ENCODE measurements around the gene TRIM27. TPM values are rescaled to one million over a fixed set of nuclear protein-coding genes. Genes with fewer than 3 reads are reported as not detected.

The TRIM27 gene
- polyA plus RNA-seq, 1 donor from 2014 or later: 79.7 TPM

- TF ChIP-seq CTCF (IDR thresholded peaks at IDR 0.05; ENCODE audit: poor library complexity, severe bottlenecking): no peak
- TF ChIP-seq POLR2AphosphoS5 (IDR thresholded peaks at IDR 0.05): no peak
- TF ChIP-seq EZH2 (IDR thresholded peaks at IDR 0.05; ENCODE audit: borderline replicate concordance, insufficient read depth, low read length, poor library complexity, severe bottlenecking): no peak
- TF ChIP-seq SMC3 (conservative IDR thresholded peaks at IDR 0.05; ENCODE audit: poor library complexity): no peak
- TF ChIP-seq MXI1 (conservative IDR thresholded peaks at IDR 0.05; ENCODE audit: poor library complexity, severe bottlenecking): no peak
- TF ChIP-seq, protein P1, sequence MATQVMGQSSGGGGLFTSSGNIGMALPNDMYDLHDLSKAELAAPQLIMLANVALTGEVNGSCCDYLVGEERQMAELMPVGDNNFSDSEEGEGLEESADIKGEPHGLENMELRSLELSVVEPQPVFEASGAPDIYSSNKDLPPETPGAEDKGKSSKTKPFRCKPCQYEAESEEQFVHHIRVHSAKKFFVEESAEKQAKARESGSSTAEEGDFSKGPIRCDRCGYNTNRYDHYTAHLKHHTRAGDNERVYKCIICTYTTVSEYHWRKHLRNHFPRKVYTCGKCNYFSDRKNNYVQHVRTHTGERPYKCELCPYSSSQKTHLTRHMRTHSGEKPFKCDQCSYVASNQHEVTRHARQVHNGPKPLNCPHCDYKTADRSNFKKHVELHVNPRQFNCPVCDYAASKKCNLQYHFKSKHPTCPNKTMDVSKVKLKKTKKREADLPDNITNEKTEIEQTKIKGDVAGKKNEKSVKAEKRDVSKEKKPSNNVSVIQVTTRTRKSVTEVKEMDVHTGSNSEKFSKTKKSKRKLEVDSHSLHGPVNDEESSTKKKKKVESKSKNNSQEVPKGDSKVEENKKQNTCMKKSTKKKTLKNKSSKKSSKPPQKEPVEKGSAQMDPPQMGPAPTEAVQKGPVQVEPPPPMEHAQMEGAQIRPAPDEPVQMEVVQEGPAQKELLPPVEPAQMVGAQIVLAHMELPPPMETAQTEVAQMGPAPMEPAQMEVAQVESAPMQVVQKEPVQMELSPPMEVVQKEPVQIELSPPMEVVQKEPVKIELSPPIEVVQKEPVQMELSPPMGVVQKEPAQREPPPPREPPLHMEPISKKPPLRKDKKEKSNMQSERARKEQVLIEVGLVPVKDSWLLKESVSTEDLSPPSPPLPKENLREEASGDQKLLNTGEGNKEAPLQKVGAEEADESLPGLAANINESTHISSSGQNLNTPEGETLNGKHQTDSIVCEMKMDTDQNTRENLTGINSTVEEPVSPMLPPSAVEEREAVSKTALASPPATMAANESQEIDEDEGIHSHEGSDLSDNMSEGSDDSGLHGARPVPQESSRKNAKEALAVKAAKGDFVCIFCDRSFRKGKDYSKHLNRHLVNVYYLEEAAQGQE (IDR thresholded peaks at IDR 0.05; ENCODE audit: borderline replicate concordance): no peak
- no peak for TF ChIP-seq EP300 (conservative IDR thresholded peaks at IDR 0.05; ENCODE audit: poor library complexity, severe bottlenecking)
- no peak for TF ChIP-seq RAD21 (conservative IDR thresholded peaks at IDR 0.05)
- TF ChIP-seq TAF1 (IDR thresholded peaks at IDR 0.05; ENCODE audit: low read depth): no peak
- H3K9me2 ChIP-seq (ENCODE audit: insufficient read depth, low read length): no peaks in the 10 kb centered on the region
- H3K4me2 ChIP-seq (ENCODE audit: low read length): no peak overlapping the region
- no peak overlapping the region for H2AFZ ChIP-seq (ENCODE audit: low read depth, low read length)
- H3K79me2 ChIP-seq (replicated peaks; ENCODE audit: insufficient read depth, low read length): no peaks in the 10 kb centered on the region
- H3K9me3 ChIP-seq (ENCODE audit: low read length): no peaks in the 10 kb centered on the region
- no peak overlapping the region for H3K27ac ChIP-seq (ENCODE audit: low read length)
- no peaks in the 10 kb centered on the region for H4K20me1 ChIP-seq (ENCODE audit: insufficient read depth)
- no peak overlapping the region for H3K4me3 ChIP-seq (ENCODE audit: low read length)
- H3K27me3 ChIP-seq (ENCODE audit: insufficient read depth, low read depth, low read length): no peaks in the 10 kb centered on the region
- no peaks in the 10 kb centered on the region for H3K36me3 ChIP-seq (ENCODE audit: insufficient read depth, low read length)
- no peak overlapping the region for H3K9ac ChIP-seq (ENCODE audit: low read length)
- no peaks in the 10 kb centered on the region for H3F3A ChIP-seq (ENCODE audit: insufficient read depth, low read length, poor library complexity, severe bottlenecking)
Observed at GRCh38 chr6:28927846-28928245, 4.1 kb upstream of the TRIM27 start.

DNA sequence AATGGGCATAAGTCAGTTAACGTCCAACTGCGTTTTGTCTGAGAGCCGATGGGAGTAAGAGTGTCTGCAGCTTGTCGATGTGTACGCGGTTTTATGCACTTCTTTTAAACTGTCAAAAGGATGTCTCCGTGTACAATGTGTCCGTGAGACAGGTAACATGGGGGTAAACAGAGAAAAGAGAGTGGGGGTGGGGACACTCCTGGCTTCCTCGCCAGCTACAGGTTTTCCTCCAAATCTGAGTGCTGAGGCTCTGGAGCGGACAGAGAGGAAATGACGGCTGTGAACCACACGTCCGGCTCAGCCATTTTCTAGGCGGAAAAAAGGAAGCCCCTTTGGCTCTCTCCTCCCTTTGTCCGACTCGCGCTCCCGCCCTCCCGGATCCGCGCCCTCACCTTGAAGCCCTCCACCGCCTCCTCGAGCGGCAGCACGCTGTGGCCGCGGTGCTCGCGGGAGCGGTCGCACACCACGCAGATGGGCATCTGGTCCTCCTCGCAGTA lies 916 bp downstream of the TRIM27 start:
- no peaks in the 10 kb centered on the region for H4K20me1 ChIP-seq (ENCODE audit: insufficient read depth)
- H3K4me2 ChIP-seq (ENCODE audit: low read length): peak overlapping the region; percentile 76
- TF ChIP-seq POLR2AphosphoS5 (IDR thresholded peaks at IDR 0.05): peak; percentile 41
- no peak for TF ChIP-seq EP300 (conservative IDR thresholded peaks at IDR 0.05; ENCODE audit: poor library complexity, severe bottlenecking)
- no peak for TF ChIP-seq EZH2 (IDR thresholded peaks at IDR 0.05; ENCODE audit: borderline replicate concordance, insufficient read depth, low read length, poor library complexity, severe bottlenecking)
- TF ChIP-seq RAD21 (conservative IDR thresholded peaks at IDR 0.05): peak; percentile 11
- TF ChIP-seq MXI1 (conservative IDR thresholded peaks at IDR 0.05; ENCODE audit: poor library complexity, severe bottlenecking): no peak
- no peak for TF ChIP-seq CTCF (IDR thresholded peaks at IDR 0.05; ENCODE audit: poor library complexity, severe bottlenecking)
- TF ChIP-seq TAF1 (IDR thresholded peaks at IDR 0.05; ENCODE audit: low read depth): no peak
- TF ChIP-seq SMC3 (conservative IDR thresholded peaks at IDR 0.05; ENCODE audit: poor library complexity): no peak
- TF ChIP-seq, protein P1 (IDR thresholded peaks at IDR 0.05; ENCODE audit: borderline replicate concordance): peak; percentile 0
- peak overlapping the region; percentile 91 for H3K27ac ChIP-seq (ENCODE audit: low read length)
- H3K9ac ChIP-seq (ENCODE audit: low read length): peak overlapping the region; percentile 83
- H3K4me3 ChIP-seq (ENCODE audit: low read length): peak overlapping the region; percentile 99
- no peaks in the 10 kb centered on the region for H3K36me3 ChIP-seq (ENCODE audit: insufficient read depth, low read length)
- H3K9me3 ChIP-seq (ENCODE audit: low read length): no peaks in the 10 kb centered on the region
- peaks cover 16% of the 10 kb centered on the region for H3K79me2 ChIP-seq (replicated peaks; ENCODE audit: insufficient read depth, low read length)
- H3K9me2 ChIP-seq (ENCODE audit: insufficient read depth, low read length): no peaks in the 10 kb centered on the region
- no peaks in the 10 kb centered on the region for H3F3A ChIP-seq (ENCODE audit: insufficient read depth, low read length, poor library complexity, severe bottlenecking)
- no peaks in the 10 kb centered on the region for H3K27me3 ChIP-seq (ENCODE audit: insufficient read depth, low read depth, low read length)
- peak overlapping the region; percentile 91 for H2AFZ ChIP-seq (ENCODE audit: low read depth, low read length)
